ENCODE results near the gene VARS2.
A peak's percentile ranks its signal among the peaks of the same experiment; 100 is the strongest.
"Not testable (repeated sequence)": the region's sequence is repeated elsewhere in the genome, so short reads cannot be mapped to it uniquely, and the experiment has no call there.

Gene VARS2

GRCh38 chr6:30900863-30901417 is 13.1 kb upstream of the VARS2 start:
- no peak for DNase-seq

GRCh38 chr6:30901436-30901835 is 12.6 kb upstream of the VARS2 start:
- no peak for DNase-seq

GRCh38 chr6:30902196-30902595 is 11.8 kb upstream of the VARS2 start:
- not testable (repeated sequence) for DNase-seq

GRCh38 chr6:30902709-30903108 is 11.3 kb upstream of the VARS2 start:
- DNase-seq, result no peak

- DNase-seq, result no peak
Measured at GRCh38 chr6:30903236-30903635, 10.8 kb upstream of the VARS2 start.

GRCh38 chr6:30907290-30907757 is 6.7 kb upstream of the VARS2 start:
- DNase-seq, result not testable (repeated sequence)

- DNase-seq, result peak; percentile 63
Measured at GRCh38 chr6:30907758-30908591, 6.1 kb upstream of the VARS2 start, which contains the start of gene GTF2H4. GTF2H4 (plus strand) TSS chr6:30908207.

GRCh38 chr6:30908700-30909099 is 5.3 kb upstream of the VARS2 start:
- no peak for DNase-seq

- DNase-seq, result not testable (repeated sequence)
Measured at GRCh38 chr6:30910473-30910872, 3.6 kb upstream of the VARS2 start.

GRCh38 chr6:30912746-30913520 is 1.1 kb upstream of the VARS2 start:
- DNase-seq, result no peak

GRCh38 chr6:30913721-30914075 is 340 bp upstream of the VARS2 start:
- no peak for DNase-seq

GRCh38 chr6:30914854-30915590 is 984 bp downstream of the VARS2 start:
- DNase-seq, result no peak

GRCh38 chr6:30915591-30915946 is 1.5 kb downstream of the VARS2 start:
- DNase-seq, result no peak

GRCh38 chr6:30917041-30917440 is 3.0 kb downstream of the VARS2 start:
- DNase-seq, result no peak

GRCh38 chr6:30917487-30917886 is 3.4 kb downstream of the VARS2 start:
- DNase-seq, result no peak

GRCh38 chr6:30918670-30919069 is 4.6 kb downstream of the VARS2 start:
- no peak for DNase-seq

GRCh38 chr6:30922447-30922852 is 8.4 kb downstream of the VARS2 start:
- no peak for DNase-seq

- DNase-seq, result not testable (repeated sequence)
Measured at GRCh38 chr6:30924040-30924627, 10.1 kb downstream of the VARS2 start.

- DNase-seq, result no peak
Measured at GRCh38 chr6:30926644-30927043, 12.6 kb downstream of the VARS2 start.

GRCh38 chr6:30927080-30927479 is 13.0 kb downstream of the VARS2 start:
- DNase-seq, result not testable (repeated sequence)

GRCh38 chr6:30928677-30929076 is 14.6 kb downstream of the VARS2 start:
- DNase-seq, result no peak

- DNase-seq, result no peak
Measured at GRCh38 chr6:30930506-30930905, 16.5 kb downstream of the VARS2 start.

GRCh38 chr6:30931272-30931671 is 17.2 kb downstream of the VARS2 start:
- no peak for DNase-seq

Measured in NCI-H2107 (cell line).